ENCODE data around the gene CPNE2.
"Not testable (repeated sequence)": the region's sequence is repeated elsewhere in the genome, so short reads cannot be mapped to it uniquely, and the experiment has no call there.

Gene CPNE2

GRCh38 chr16:57098188-57098841 is 5.9 kb downstream of the CPNE2 start:
- no peak for DNase-seq (ENCODE audit: low read depth)

- not testable (repeated sequence) for DNase-seq (ENCODE audit: low read depth)
Measured at GRCh38 chr16:57099965-57100364, 7.6 kb downstream of the CPNE2 start.

GRCh38 chr16:57100445-57100844 is 8.1 kb downstream of the CPNE2 start:
- DNase-seq (ENCODE audit: low read depth) = no peak

- no peak for DNase-seq (ENCODE audit: low read depth)
Measured at GRCh38 chr16:57102888-57103851, 10.8 kb downstream of the CPNE2 start.

- DNase-seq (ENCODE audit: low read depth) = no peak
Measured at GRCh38 chr16:57104706-57105105, 12.3 kb downstream of the CPNE2 start.

- DNase-seq (ENCODE audit: low read depth) = no peak
Measured at GRCh38 chr16:57105184-57105583, 12.8 kb downstream of the CPNE2 start.

GRCh38 chr16:57106767-57107166 is 14.4 kb downstream of the CPNE2 start:
- no peak for DNase-seq (ENCODE audit: low read depth)

GRCh38 chr16:57107321-57107922 is 15.0 kb downstream of the CPNE2 start:
- DNase-seq (ENCODE audit: low read depth) = no peak

- DNase-seq (ENCODE audit: low read depth) = no peak
Measured at GRCh38 chr16:57108432-57108831, 16.0 kb downstream of the CPNE2 start.

GRCh38 chr16:57109259-57110105 is 17.1 kb downstream of the CPNE2 start:
- DNase-seq (ENCODE audit: low read depth) = not testable (repeated sequence)

- no peak for DNase-seq (ENCODE audit: low read depth)
Measured at GRCh38 chr16:57110937-57111336, 18.6 kb downstream of the CPNE2 start.

- DNase-seq (ENCODE audit: low read depth) = no peak
Measured at GRCh38 chr16:57111420-57111819, 19.0 kb downstream of the CPNE2 start.

GRCh38 chr16:57112403-57113041 is 20.1 kb downstream of the CPNE2 start:
- DNase-seq (ENCODE audit: low read depth) = no peak

- no peak for DNase-seq (ENCODE audit: low read depth)
Measured at GRCh38 chr16:57113042-57113453, 20.7 kb downstream of the CPNE2 start.

GRCh38 chr16:57113664-57114063 is 21.3 kb downstream of the CPNE2 start:
- no peak for DNase-seq (ENCODE audit: low read depth)

- DNase-seq (ENCODE audit: low read depth) = no peak
Measured at GRCh38 chr16:57115168-57115513, 22.8 kb downstream of the CPNE2 start.

- DNase-seq (ENCODE audit: low read depth) = no peak
Measured at GRCh38 chr16:57115514-57116182, 23.3 kb downstream of the CPNE2 start.

GRCh38 chr16:57118461-57119084 is 26.2 kb downstream of the CPNE2 start:
- DNase-seq (ENCODE audit: low read depth) = no peak

GRCh38 chr16:57123216-57123973 is 31.0 kb downstream of the CPNE2 start:
- DNase-seq (ENCODE audit: low read depth) = no peak

All from T-helper 22 cell (primary cell).